Upper lobe of left lung (tissue), 4 donors: Measurements from ENCODE around the gene GINS2.

Experiments
- EP300 ChIP-seq, 4 donors: sonication (generic); formaldehyde crosslinking; IDR thresholded peaks; one replicate each; pipeline ENCODE4 v1.5.1; 2017; ENCODE audit warnings: antibody characterized with exemption in 4 of 4, control low read depth in 2 of 4
- POLR2A ChIP-seq, 4 donors: fragments of 450-650 bp; IDR thresholded peaks; one replicate each; pipeline ENCODE4 v1.5.1; 2016 to 2017; ENCODE audit warnings: antibody characterized with exemption in 4 of 4, mild to moderate bottlenecking in 2 of 4
- POLR2AphosphoS5 ChIP-seq, 2 donors: sonication (generic); formaldehyde crosslinking; IDR thresholded peaks; one replicate each; pipeline ENCODE4 v1.5.1; 2017; ENCODE audit warnings: antibody characterized with exemption in 2 of 2
- TF ChIP-seq, protein P1 (sequence below), 6 experiments: fragments of 450-650 bp in 4 of 6; fragments of 200-600 bp in 2 of 6; sonication (generic) in 2 of 6; IDR thresholded peaks; one replicate each; pipeline ENCODE4 v1.5.1; 2016 to 2019; ENCODE audit warnings: antibody characterized with exemption in 6 of 6

DNA sequence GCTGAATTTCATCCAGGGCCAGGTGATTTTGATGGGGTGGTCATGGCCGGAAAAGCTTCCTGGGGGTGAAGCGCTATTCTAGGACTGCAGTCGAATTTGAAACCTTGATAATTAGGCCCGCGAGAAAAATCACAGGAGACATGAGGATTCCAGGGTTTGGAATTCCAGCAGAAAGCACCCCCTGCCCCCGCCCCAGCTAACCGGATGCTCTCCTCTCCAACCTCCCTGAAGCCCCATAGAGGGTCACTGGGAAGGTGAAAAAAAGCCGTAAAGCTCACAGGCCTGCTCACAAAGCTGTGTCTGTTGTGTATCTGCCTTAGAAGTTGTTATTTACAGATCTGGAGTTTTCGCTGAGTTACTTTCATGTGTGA, 1.2 kb upstream of the GINS2 start:
- TF ChIP-seq, protein P1, sequence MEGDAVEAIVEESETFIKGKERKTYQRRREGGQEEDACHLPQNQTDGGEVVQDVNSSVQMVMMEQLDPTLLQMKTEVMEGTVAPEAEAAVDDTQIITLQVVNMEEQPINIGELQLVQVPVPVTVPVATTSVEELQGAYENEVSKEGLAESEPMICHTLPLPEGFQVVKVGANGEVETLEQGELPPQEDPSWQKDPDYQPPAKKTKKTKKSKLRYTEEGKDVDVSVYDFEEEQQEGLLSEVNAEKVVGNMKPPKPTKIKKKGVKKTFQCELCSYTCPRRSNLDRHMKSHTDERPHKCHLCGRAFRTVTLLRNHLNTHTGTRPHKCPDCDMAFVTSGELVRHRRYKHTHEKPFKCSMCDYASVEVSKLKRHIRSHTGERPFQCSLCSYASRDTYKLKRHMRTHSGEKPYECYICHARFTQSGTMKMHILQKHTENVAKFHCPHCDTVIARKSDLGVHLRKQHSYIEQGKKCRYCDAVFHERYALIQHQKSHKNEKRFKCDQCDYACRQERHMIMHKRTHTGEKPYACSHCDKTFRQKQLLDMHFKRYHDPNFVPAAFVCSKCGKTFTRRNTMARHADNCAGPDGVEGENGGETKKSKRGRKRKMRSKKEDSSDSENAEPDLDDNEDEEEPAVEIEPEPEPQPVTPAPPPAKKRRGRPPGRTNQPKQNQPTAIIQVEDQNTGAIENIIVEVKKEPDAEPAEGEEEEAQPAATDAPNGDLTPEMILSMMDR (IDR thresholded peaks at IDR 0.05) = no peak
- TF ChIP-seq POLR2AphosphoS5 (IDR thresholded peaks at IDR 0.05) (no peak), POLR2A (IDR thresholded peaks at IDR 0.05) (no peak), EP300 (IDR thresholded peaks at IDR 0.05) (no peak)
